GM21447 (cell line): ENCODE results near the gene NEK7.
"Not testable (repeated sequence)": the region's sequence is repeated elsewhere in the genome, so short reads cannot be mapped to it uniquely, and the experiment has no call there.

Source experiments
- ATAC-seq: cut with Tn5 transposase; IDR thresholded peaks from one replicate; pipeline ENCODE4 v1.9.1; 2021; ENCODE audit not compliant: unreplicated experiment

The NEK7 gene

DNA sequence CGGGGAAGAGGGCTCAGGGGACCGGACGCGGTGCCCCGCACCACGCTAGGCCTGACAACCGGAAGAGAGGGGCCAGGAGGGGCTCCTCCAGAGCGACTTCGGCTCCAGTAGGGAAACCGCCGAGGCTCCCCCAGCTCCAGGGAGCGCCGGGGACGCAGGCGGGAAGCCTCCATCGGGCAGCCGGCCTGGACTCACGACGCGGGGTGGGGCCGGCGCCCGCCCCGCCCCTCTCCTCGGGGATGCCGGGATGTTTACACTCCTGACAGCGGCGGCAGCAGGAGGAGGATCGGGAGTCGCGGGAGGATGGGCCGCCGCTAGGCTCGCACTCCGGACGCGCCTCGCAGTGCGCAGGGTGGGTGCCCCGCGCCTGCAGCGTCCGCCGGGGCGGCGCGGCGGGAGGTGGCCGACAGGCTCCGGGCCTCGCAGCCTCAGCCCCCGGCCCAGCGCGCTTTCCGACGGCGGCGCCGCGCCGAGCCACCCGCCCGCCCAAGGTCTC is at the start of gene NEK7:
NEK7 (plus strand) TSS at position 254 of the 496 bp plus-strand sequence. CDS start 75,583 bp downstream, outside the sequence.
- ATAC-seq, result peak; percentile 43

DNA sequence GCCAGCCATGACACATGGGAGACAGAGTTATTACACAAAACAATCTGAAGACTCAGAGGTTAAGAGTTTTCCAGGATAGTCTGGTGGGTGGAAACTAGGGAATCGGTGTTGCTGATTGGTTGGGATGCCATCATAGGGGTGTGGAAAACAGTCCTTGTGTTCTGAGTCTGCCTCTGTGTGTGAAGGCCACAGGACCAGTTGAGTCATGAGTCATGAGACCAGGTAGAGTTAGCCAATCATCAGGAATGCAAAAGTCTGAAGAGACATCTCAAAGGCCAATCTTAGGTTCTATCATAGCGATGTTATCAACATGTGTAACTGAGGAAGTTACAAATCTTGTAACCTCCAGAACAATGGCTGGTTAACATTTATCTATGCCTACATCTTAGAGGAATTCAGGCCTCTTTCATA is 49.7 kb upstream of the NEK7 start:
- ATAC-seq, result no peak

DNA sequence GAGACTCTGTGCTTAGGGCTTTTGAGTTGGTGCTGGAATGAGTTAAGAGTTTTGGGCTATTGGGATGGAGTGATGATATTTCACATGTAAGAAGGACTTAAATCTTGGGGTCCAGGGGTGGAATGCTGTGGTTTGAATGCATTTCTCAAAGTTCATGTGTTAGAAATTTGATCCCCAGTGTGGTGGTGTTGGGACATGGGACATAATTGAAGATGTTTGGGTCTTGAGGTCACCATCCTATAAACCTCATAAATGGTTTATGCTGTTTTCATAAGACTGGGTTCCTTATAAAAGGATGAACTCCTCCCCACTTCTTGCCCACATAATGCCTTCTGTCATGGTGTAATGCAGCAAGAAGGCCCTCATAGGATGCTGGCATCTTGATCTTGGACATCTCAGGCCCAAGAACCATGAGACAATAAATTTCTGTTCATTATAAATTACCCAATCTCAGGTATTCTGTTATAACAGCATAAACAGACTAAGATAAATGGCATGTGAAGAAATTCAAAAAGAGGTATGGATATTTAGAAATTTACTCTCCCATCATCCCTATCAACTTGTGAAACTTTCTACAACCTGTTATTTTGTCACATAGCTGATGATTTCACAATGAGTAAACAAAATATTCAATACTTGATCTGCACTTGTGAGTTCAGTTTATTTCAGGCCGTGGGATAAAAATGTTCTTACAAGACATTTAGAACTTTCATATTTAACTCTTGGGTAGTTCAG is 48.0 kb upstream of the NEK7 start:
- no peak for ATAC-seq

DNA sequence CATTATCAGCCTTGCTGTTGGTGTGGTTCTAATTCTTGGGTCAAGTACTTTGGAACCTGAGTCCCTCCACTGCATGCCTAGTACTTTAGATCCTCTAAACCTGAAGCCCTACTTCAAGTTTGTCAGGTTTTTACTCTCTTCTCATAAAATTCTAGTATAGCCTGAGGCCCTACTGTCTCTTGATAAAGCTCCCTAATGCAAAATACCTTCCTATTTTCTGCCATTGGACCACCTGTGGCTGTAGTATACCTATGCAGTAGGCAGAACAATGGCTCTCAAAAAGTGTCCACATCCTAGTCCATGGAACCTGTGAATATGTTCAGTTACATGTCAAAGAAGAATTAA is 47.5 kb upstream of the NEK7 start:
- ATAC-seq, result no peak

DNA sequence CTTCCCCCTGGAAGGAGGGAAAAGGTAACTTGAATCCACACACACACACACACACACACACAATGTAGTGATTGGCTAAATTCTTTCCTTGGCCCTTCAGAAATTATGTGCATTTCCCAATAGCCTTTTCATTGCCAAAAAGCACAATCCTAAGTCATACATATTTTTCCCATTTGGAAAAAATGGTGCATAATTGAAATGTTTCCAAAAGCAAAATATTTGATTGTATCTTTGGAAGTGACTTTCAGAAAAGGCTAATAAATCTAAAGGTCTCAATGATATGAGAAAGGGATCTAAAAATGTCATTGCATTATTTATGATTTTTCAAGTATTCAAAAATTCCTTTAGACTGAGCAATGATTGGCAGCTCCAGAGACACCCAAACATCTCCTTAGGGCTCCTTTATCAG is 43.5 kb upstream of the NEK7 start:
- no peak for ATAC-seq

DNA sequence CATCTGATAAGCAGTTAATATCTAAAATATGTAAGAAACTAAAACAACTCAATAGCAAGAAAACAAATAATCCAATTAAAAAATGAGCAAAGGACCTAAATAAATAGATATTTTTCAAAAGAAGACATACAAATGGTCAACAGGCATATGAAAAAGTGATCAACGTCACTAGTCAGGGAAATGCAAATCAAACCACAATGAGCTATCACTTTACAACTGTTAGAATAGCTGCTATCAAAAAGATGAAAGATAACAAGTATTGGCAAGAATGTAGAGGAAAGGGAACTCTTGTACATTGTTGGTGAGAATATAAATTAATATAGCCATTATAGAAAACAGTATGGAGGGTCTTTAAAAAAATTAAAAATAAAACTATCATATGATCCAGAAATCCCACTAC is 40.7 kb upstream of the NEK7 start:
- ATAC-seq, result no peak

DNA sequence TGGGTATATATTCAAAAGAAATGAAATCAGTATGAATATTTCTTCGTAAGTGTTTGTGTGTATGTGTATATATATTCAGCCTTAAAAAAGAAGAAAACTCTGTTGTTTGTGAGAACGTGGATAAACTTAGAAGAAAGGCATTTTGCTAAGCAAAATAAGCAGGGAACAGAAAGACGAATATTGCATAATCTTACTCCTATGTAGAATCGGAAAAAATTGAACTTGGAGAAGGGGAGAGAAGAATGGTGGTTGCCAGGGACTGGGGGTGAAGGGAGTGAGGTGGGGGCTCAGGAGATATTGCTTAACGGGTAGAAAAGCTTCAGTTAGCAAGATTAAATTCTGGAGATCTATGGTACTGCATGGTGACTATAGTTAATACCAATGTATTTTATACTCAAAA is 40.3 kb upstream of the NEK7 start:
- no peak for ATAC-seq

DNA sequence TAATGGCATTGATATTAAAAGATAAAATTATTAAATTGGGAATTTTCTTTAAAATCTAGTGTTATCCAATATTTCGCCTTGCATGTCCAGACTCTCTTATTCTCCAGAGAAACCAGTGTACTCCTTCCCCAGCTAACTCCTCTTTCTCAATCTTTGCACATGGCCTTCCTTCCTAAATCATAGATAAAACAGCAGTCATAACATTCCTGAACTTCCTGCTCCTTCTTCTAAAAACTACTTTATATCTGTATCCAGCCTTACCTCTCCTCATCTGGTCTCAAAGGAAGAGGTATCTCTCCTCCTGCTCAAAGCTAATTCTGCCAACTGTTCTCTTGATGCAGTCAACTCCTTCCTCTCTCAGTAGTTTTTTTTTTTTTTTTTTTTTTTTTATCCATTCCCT is 39.5 kb upstream of the NEK7 start:
- no peak for ATAC-seq

DNA sequence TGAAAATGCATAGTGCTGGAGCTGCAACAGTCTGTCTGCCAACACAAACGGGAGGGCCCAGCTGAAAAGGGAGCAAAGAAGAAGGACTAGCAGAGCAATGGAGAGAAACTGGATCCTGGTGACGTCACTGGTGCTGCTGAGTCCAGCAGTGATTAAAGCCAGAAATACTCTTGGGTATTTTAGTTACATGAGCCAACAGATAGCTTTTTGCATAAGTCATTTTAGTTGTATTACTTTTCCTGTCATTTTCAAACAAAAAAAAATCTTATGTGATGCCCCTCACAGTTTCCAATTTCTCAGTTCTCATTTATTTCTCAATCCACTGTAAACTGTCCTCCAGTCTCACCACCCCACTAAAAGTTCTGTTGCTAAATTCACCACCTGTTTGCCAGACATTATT is 38.7 kb upstream of the NEK7 start:
- ATAC-seq, result no peak

DNA sequence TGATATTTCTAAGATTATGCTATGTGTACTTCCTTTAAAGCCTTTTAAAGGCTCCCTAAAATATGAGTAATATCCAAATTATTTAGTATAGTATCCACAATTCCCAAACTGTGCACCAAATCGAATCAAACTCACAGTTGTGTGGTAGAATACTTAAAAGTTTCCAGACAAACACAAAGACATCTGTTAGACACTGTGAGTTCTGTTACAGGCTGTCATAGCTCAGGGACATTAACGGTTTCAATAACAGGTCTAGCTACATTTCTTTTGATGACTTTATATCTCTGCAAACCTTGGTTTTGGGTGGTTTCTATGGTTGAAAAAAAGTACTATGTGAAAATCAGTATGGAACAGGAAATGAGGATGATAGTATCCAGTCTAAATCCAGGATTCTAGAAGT is 36.9 kb upstream of the NEK7 start:
- ATAC-seq, result no peak

DNA sequence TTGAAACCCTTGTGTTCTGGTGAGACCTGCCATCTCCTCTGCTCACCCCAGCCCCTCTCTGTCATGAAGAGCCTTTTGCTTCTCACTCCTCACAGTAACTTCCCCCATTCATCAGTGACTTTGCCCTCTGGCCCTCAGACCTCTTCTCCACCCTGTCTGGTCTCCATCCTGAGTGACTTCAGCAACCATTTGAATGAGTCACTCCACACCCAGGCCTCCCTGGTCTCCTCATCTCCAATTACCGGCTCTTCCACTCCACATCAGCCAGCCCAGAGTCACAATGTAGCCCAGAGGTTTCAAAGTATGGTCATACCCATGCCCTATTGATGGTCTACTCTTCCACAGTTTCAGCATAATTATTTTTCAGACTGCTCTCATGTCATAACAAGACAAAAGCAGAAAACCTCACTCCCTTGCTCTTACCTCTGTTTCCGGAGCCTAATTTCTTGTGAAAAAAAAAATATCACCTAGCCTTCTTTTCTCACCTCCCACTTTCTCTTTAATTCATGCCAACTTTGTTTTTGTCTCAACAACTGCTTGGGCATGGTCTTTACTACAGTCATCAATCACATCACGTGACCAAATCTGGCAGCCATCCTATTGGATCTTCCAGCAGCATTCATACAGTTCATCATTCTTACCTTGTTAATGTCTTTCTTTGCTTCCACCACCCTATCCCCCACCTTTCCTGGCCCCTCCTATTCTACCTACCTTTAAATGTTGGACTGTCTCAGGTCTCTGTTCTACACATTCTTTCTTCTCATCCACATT is 35.6 kb upstream of the NEK7 start:
- ATAC-seq, result no peak

DNA sequence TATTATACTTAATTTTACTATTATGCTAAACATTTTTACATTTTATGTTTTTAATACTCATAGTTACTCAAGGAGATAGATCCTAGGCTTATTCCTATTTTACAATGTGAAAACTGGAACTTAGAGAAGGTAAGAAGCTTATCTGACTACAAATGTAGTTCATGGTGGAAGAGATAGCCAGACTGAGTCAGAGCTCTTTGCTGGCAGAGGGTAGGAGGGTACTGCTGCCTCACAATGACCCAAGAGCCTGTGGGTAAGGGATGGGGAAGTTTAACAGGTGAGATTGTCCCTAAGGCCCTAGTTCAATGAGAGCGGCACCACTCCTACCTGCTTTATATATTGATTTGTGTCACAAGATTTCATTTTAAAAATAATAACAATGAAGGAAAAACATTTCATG is 34.1 kb upstream of the NEK7 start:
- ATAC-seq, result no peak

DNA sequence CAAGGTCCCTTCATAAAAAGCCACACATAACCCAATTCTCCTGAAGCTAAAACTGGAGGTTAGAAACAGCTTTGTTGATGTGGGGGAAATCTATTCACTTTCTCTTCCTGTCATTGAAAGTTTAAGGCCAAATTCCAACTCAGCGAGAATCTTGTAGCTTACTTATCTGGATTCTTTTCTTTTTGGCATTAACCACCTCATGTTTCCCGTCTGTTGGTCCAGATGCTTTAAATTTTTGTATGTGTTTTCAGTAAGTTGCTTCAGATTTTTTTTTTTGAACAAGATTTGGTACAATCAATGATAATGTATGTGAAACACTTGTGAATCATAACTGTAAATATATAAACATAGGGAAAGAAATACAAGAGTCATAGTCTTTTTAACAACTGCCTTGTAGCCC is 33.7 kb upstream of the NEK7 start:
- ATAC-seq, result no peak

DNA sequence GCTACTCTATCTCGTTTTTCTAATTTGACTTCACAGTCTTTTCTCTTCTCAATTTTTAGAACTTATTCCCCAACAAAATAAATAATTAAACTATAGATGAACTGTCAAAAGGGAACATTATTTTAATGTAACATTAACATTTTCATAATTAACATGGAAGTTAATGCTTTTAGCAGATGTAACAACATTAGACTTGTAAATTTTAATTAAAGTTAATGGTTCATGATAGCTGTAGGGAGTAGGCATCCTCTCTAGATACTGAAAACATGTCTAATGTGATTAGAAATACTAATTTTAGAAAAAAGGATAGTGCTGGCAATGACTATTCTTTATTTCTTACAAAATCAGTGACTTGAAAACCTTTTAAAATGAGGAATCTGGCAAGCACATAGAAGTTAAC is 32.1 kb upstream of the NEK7 start:
- ATAC-seq, result no peak

DNA sequence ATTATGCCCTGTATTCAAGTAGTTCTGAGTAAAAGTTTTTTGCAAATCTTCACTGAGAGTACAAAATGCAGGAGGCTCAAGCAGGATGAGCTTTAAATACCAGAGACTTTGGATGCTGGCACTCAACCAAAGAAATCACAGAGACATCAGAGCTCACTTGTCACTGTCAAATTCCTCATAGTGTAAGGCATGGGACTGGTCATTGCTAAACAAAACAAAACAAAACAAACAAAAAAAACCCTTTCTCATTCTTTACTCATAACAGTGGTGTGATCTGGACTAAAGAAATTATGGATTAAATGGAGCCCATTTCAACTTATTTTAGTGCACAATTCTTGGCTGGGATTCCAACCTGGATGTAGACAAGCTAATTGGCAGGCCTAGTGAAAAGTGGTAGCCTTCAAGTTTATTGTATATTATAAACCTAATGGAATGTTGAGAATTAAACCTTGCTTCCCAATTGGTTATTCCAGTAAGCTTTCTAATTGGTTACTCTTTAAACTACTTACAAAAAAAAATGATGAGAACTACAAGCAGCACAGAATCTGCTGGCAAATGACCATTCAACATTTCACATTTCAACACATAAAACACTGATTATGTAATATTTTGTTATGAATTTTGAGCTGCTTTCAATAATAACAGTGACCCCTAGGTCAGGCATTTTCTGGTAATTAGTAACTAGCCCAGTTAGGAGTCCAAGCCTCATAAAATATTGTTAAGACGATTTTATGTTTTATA is 30.6 kb upstream of the NEK7 start:
- no peak for ATAC-seq

DNA sequence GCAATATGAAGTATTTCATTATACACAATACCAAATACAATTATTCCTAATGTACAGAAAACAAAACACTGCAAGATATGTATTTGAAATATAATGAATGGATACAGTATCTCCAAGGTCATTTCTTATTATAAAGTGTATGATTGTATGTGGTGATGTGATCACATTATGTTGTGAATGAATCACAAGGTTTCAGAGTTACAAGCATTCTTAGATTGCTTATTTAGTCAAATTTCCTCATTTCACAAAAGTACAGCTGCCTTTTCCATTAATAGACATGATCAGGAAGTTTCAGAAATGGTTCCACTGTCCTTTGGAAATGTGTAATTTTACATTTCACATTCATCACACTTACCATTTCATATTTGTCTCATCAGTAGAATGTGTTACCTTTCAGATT is 28.3 kb upstream of the NEK7 start:
- ATAC-seq, result no peak

DNA sequence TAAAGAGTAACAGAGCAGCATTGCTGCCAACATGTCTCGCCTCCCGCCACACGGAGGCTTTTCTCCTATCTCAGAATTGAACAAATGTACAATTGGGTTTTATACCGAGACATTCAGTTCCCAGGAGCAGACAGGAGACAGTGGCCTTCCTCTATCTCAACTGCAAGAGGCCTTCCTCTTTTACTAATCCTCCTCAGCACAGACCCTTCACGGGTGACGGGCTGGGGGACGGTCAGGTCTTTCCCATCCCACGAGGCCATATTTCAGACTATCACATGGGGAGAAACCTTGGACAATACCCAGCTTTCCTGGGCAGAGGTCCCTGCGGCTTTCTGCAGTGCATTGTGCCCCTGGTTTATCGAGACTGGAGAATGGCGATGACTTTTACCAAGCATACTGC is 26.7 kb upstream of the NEK7 start:
- not testable (repeated sequence) for ATAC-seq

DNA sequence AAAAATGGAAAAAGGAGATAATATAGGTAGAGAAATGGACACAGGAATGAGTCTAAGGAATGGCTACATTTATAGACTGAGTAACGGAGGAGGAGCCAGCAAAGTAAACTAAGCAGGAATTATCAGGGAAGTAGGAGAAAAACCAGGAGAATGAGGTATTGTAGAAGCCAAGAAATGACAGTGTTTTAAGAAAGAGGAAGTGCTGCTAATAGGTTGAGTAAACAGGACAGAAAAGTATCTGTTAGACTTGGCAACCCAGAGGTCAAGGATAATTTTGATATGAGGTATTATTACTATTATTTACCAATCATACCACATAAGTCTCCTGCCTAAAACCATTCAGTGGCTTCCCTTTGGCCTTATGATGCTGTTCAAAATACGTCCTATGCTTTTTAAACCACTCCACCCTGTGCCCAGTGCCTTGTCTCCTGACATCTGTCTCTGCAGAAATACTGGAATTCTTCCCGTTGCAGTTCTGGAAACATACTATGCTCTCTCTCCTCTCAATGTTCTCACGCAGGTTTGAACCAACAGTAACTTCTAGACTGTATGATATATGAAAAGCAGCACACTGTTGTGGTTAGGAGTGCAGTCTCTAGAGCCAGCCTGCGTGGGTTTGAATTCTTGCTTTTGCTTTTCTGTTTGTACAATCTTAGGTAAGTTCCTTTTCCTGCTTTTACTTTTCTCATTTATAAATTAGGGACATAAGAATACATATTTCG is 24.6 kb upstream of the NEK7 start:
- peak; percentile 65 for ATAC-seq

DNA sequence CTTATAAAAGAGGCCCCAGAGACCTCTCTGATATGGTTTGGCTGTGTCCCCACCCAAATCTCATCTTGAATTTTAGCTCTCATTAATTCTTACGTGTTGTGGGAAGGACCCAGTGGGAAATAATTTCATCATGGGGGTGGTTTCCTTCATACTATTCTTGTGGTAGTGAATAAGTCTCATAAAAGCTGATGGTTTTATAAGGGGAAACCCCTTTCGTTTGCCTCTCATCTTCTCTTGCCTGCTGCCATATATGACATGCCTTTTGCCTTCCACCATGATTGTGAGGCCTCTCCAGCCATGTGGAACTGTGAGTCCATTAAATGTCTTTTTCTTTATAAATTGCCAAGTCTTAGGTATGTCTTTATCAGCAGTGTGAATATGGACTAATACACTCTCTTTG is 22.5 kb upstream of the NEK7 start:
- no peak for ATAC-seq

DNA sequence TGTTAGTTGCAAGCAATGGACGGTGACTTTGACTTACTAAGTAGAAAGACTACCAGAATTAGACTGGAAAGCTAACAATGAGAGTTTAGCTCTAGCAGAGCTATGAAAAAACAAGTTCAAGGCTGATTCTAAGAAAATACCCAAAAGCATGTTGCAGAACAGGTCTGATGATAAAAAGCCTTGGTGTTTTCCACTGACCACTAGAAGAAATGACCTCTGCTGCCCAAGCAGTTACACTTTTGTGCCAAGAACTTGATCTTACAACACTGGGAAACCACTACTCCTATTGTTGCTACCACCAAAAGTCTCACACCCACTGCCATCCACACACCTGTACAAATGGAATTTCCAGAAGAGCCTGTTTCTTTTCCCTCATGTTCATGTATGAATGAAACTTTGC is 21.4 kb upstream of the NEK7 start:
- no peak for ATAC-seq

DNA sequence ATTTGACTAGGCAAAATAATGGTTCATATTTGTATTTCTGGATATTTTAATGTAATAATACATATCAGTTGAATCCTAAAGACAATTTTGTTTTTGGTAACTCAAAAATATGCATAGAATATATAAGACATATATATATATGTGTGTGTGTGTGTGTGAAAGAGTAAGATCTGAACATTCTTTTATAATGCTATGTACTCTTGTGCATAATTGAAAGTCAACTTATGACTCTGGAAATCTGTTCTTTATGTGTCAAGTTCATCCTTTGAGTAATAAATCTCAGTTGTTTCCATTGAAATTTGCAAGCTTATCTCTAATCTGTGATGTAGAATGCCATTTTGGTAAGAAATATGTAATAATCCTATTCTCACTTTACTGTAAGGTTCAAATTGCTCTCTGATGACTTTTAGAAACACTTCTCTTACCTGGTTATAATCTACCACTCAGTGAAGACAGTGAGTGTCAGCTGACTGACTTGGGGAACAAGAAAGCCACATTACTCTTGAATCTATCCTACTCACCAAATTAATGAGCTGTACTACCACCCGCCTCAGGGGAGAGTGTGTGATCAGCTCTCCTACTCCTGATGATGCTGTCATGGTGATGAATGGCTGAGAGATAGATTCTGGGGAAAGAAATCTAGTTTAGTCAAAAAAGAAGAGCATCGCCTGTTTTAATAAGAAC is 15.0 kb upstream of the NEK7 start:
- ATAC-seq, result no peak
